ENCODE measurements around the gene GLIPR1L1.

- TF ChIP-seq CTCF (IDR thresholded peaks at IDR 0.05) (peak; percentile 54), ZFX (IDR thresholded peaks at IDR 0.05; ENCODE audit: borderline replicate concordance) (no peak)
Observed at GRCh38 chr12:75289753-75290152, 44.7 kb upstream of the GLIPR1L1 start.

Measured in 22Rv1 (cell line).